Pancreas (tissue), 10 donors: Measurements from ENCODE around the gene DYNLRB1. TPM values are rescaled to one million over a fixed set of nuclear protein-coding genes. Genes with fewer than 3 reads are reported as not detected.

Experiments used
- ATAC-seq, 4 donors: fragments of 200-7000 bp; cut with Tn5 transposase; one replicate each; pipeline versions ENCODE4 v1.8.0 to v1.9.1; 2020; ENCODE audit warnings: mild to moderate bottlenecking in 4 of 4, moderate library complexity in 4 of 4
- DNase-seq, 6 donors: peaks; one replicate each; pipeline ENCODE4 v3.0.0-alpha.2; 2020
- FAIRE-seq: peaks from 2 replicates; lab custom pipeline; 2012; peaks lifted over from hg19 to GRCh38; lab: Jason Lieb, UNC
- H3K27ac ChIP-seq, 4 donors: fragments of 200-600 bp; sonication (generic); 1 replicate in 3 of 4; 2 replicates in 1 of 4; pipeline versions ENCODE4 v1.5.0 to v1.8.0; 2020
- H3K27me3 ChIP-seq, 4 donors: fragments of 200-600 bp; one replicate each; pipeline ENCODE4 v1.8.0; 2021
- H3K36me3 ChIP-seq, 3 donors: fragments of 200-600 bp; sonication (generic) in 1 of 3; one replicate each; pipeline versions ENCODE4 v1.5.0 to v1.8.0; 2020 to 2021
- H3K4me1 ChIP-seq, 3 donors: fragments of 200-600 bp; one replicate each; pipeline ENCODE4 v1.8.0; 2021
- H3K4me3 ChIP-seq, 4 donors: fragments of 200-600 bp; sonication (generic) in 2 of 4; one replicate each; pipeline versions ENCODE4 v1.5.0 to v1.8.0; 2020 to 2021
- H3K9me3 ChIP-seq, 4 donors: fragments of 200-600 bp; one replicate each; pipeline ENCODE4 v1.8.0; 2021
- CTCF ChIP-seq, 4 donors: fragments of 200-600 bp; sonication (generic) in 3 of 4; IDR thresholded peaks; one replicate each; pipeline versions ENCODE4 v1.5.0 to v1.8.0; 2021; ENCODE audit warnings: antibody characterized with exemption in 4 of 4
- WGBS, 2 donors: extraction: QIAGEN DNeasy Blood & Tissue Kit; methylation state at CpG; one replicate each; pipeline ENCODE4 v1.1.7; 2013; 5-methylcytosine and 5-hydroxymethylcytosine counted together
- intact Hi-C, 3 donors: fragments of 100-400 bp; cut with DNase I; formaldehyde crosslinking; loops; one replicate each; pipeline versions ENCODE4 v1.11.1 to v1.14.2; 2022
- polyA plus RNA-seq, 2 donors: library from polyadenylated mRNA; stranded (reverse); fragments of 200-250 nt; gene quantifications; one replicate each; pipeline ENCODE4 v1.2.3, GENCODE V29; 2013
- total RNA-seq, 6 donors: library from RNA; stranded (reverse); fragmentation: NEBNext Ultra II Directional in 4 of 6; extraction: Animal tissue kit (Norgen Biotek cat#: 25700) in 4 of 6; gene quantifications; one replicate each; pipeline versions ENCODE4 v1.2.1 to v1.2.4, GENCODE V29; 2021 to 2023
- donor health status: healthy with polysubstance abuse.
- donor health status: DM: no; HTN: no; CAD: no; lungs with moderate emphysema.
- donor health status: DM: no; HTN: no; CAD: no.
- donor health status: control.
- donor health status: control.
- donor health status: Bipolar disorder and iron deficiency.
- donor health status: DM: yes; HTN: yes; CAD: no.
- donor health status: DM: no; HTN: no; CAD: no.
- donor health status: DM: no; HTN: no; CAD: no.
- donor health status: DM: yes; HTN: yes; CAD: no.

DYNLRB1 gene
- total and polyA plus RNA-seq, 8 donors = 26.9 to 178 (median 41.6) TPM

- H3K27ac ChIP-seq = no peak overlapping the region
- TF ChIP-seq CTCF (IDR thresholded peaks at IDR 0.05) = no peak
- no peaks in the 10 kb centered on the region for H3K27me3 ChIP-seq
- FAIRE-seq (no peak), DNase-seq (no peak), ATAC-seq (no peak)
- no peaks in the 10 kb centered on the region for H3K9me3 ChIP-seq
- H3K36me3 ChIP-seq = peaks cover 0 to 4% (median 4%) of the 10 kb centered on the region in 3 donors
- intact Hi-C loops = no loop called here
- no peak overlapping the region for H3K4me3 ChIP-seq
- no peaks in the 10 kb centered on the region for H3K4me1 ChIP-seq
- 91 to 92% methylated on average over 6 of the region's 6 CpGs for WGBS, 2 donors
Observed at GRCh38 chr20:34583544-34583943, 67.3 kb downstream of the DYNLRB1 start.

- H3K27me3 ChIP-seq = no peaks in the 10 kb centered on the region
- 97 to 98% methylated on average over 5 of the region's 5 CpGs for WGBS, 2 donors
- H3K27ac ChIP-seq = no peak overlapping the region
- H3K36me3 ChIP-seq = peaks cover 0 to 4% (median 4%) of the 10 kb centered on the region in 3 donors
- intact Hi-C loops = no loop called here
- no peaks in the 10 kb centered on the region for H3K4me1 ChIP-seq
- DNase-seq (no peak), ATAC-seq (no peak), FAIRE-seq (no peak)
- H3K4me3 ChIP-seq = no peak overlapping the region
- TF ChIP-seq CTCF (IDR thresholded peaks at IDR 0.05) = no peak
- H3K9me3 ChIP-seq = no peaks in the 10 kb centered on the region
Observed at GRCh38 chr20:34585019-34585418, 68.8 kb downstream of the DYNLRB1 start.

GRCh38 chr20:34586488-34587163, 70.4 kb downstream of the DYNLRB1 start:
- no peaks in the 10 kb centered on the region for H3K9me3 ChIP-seq
- H3K36me3 ChIP-seq = peaks cover 0 to 4% (median 4%) of the 10 kb centered on the region in 3 donors
- no peak overlapping the region for H3K27ac ChIP-seq
- 79 to 81% methylated on average over 9 of the region's 9 CpGs for WGBS, 2 donors
- no peaks in the 10 kb centered on the region for H3K27me3 ChIP-seq
- H3K4me1 ChIP-seq = no peaks in the 10 kb centered on the region
- no peak overlapping the region for H3K4me3 ChIP-seq
- intact Hi-C loops = no loop called here
- ATAC-seq = no peak
- no peak for DNase-seq
- FAIRE-seq = no peak
- no peak for TF ChIP-seq CTCF (IDR thresholded peaks at IDR 0.05)

Other genes starting within 250 kb of the DYNLRB1 start
- gene AHCY, start 213.1 kb upstream of the DYNLRB1 start, total RNA-seq = 100 to 1,000 TPM in 2 of 6 donors, 10 to 100 TPM in 4; 41.2 to 122 (median 76.1) TPM
- gene AHCY, start 213.1 kb upstream of the DYNLRB1 start, polyA plus RNA-seq = 10 to 100 TPM; 44.7 to 62.0 TPM
- 10 to 100 TPM; 19.6 to 37.0 (median 23.4) TPM for gene ITCH, start 153.1 kb upstream of the DYNLRB1 start, total RNA-seq
- 1 to 10 TPM; 5.7 to 8.2 TPM for gene ITCH, start 153.1 kb upstream of the DYNLRB1 start, polyA plus RNA-seq
- 10 to 100 TPM in 5 of 6 donors, 1 to 10 TPM in 1; 9.4 to 19.7 (median 12.3) TPM for gene MAP1LC3A, start 42.3 kb downstream of the DYNLRB1 start, total RNA-seq
- gene MAP1LC3A, start 42.3 kb downstream of the DYNLRB1 start, polyA plus RNA-seq = 10 to 100 TPM; 57.6 to 94.2 TPM
- gene PIGU, start 160.7 kb downstream of the DYNLRB1 start, total RNA-seq = 10 to 100 TPM in 1 of 6 donors, 1 to 10 TPM in 5; 4.1 to 11.3 (median 7.7) TPM
- gene PIGU, start 160.7 kb downstream of the DYNLRB1 start, polyA plus RNA-seq = 10 to 100 TPM; 12.2 to 20.4 TPM
- gene TP53INP2, start 187.9 kb downstream of the DYNLRB1 start, total RNA-seq = 1 to 10 TPM; 3.8 to 7.1 (median 4.6) TPM
- gene TP53INP2, start 187.9 kb downstream of the DYNLRB1 start, polyA plus RNA-seq = 1 to 10 TPM; 4.8 to 7.9 TPM